A673 (cell line): ENCODE data around the gene ZFP62. TPM values are rescaled to one million over a fixed set of nuclear protein-coding genes. Genes with fewer than 3 reads are reported as not detected.

Source experiments
- BruUV-seq: library from RNA; stranded (reverse); fragments of 400-500 nt; replicated peaks from 2 replicates; lab custom pipeline; 2021; lab: Mats Ljungman, UMichigan
- CTCF ChIA-PET: fragments of 300-600 bp; sonication (Branson Sonifier 250); formaldehyde crosslinking; loops from one replicate; lab custom pipeline; 2022; ENCODE audit warnings: antibody characterized with exemption; lab: Charles Lee
- POLR2A ChIA-PET: fragments of 300-600 bp; sonication (Branson Sonifier 250); formaldehyde crosslinking; loops from one replicate; lab custom pipeline; 2022; ENCODE audit warnings: antibody characterized with exemption; ENCODE audit not compliant: low non-redundant PET; lab: Charles Lee
- DNase-seq: peaks from one replicate; pipeline ENCODE4 v3.0.0-alpha.2; 2015; ENCODE audit warnings: low spot score
- H3K27ac ChIP-seq: fragments of 200-600 bp; sonication (generic); 2 replicates; pipeline ENCODE4 v1.5.1; 2016; ENCODE audit warnings: mixed run types, low read depth, mild to moderate bottlenecking, mixed read lengths, antibody characterized with exemption, low read length; ENCODE audit not compliant: poor library complexity, severe bottlenecking
- H3K27me3 ChIP-seq: fragments of 200-600 bp; sonication (generic); replicated peaks from 2 replicates; pipeline ENCODE4 v1.6.1; 2017; ENCODE audit warnings: mixed run types, low read depth, mild to moderate bottlenecking, mixed read lengths, antibody characterized with exemption, low read length; ENCODE audit not compliant: insufficient read depth, poor library complexity
- H3K36me3 ChIP-seq: fragments of 200-600 bp; sonication (generic); 2 replicates; pipeline ENCODE4 v1.6.1; 2016; ENCODE audit warnings: mixed run types, mild to moderate bottlenecking, mixed read lengths, antibody characterized with exemption, low read length; ENCODE audit not compliant: insufficient read depth, poor library complexity, severe bottlenecking
- H3K4me1 ChIP-seq: fragments of 200-600 bp; sonication (generic); 2 replicates; pipeline ENCODE4 v1.6.1; 2017; ENCODE audit warnings: mixed run types, mild to moderate bottlenecking, mixed read lengths, antibody characterized with exemption, low read length; ENCODE audit not compliant: insufficient read depth, poor library complexity, severe bottlenecking
- H3K4me3 ChIP-seq: fragments of 200-600 bp; sonication (generic); 2 replicates; pipeline ENCODE4 v1.5.1; 2016; ENCODE audit warnings: low read depth, mixed run types, mild to moderate bottlenecking, mixed read lengths, low read length; ENCODE audit not compliant: poor library complexity, severe bottlenecking
- H3K9me3 ChIP-seq: fragments of 200-600 bp; sonication (generic); 2 replicates; pipeline ENCODE4 v1.6.1; 2016; ENCODE audit warnings: mixed run types, low read depth, mild to moderate bottlenecking, mixed read lengths, antibody characterized with exemption, low read length; ENCODE audit not compliant: poor library complexity, severe bottlenecking
- EZH2 ChIP-seq: fragments of 200-600 bp; sonication (generic); IDR thresholded peaks from 2 replicates; pipeline ENCODE4 v1.6.1; 2017; ENCODE audit warnings: borderline replicate concordance, low read depth, mild to moderate bottlenecking, mixed read lengths, antibody characterized with exemption, low read length; ENCODE audit not compliant: poor library complexity, severe bottlenecking
- intact Hi-C: fragments of 100-400 bp; cut with micrococcal nuclease; formaldehyde crosslinking; loops from one replicate; pipeline ENCODE4 v1.10.0; 2022; ENCODE audit not compliant: unreplicated experiment
- total RNA-seq: library from RNA; stranded (reverse); gene quantifications from 2 replicates; pipeline ENCODE4 v1.2.3, GENCODE V29; 2021
- TF ChIP-seq, protein P1 (sequence below): fragments of 300-800, 200-600 bp; sonication (generic); conservative IDR thresholded peaks from 2 replicates; pipeline ENCODE4 v1.5.1; 2017; ENCODE audit warnings: low read depth, mild to moderate bottlenecking, antibody characterized with exemption, low read length, moderate library complexity, mixed read lengths

ZFP62 gene
- total RNA-seq, 1 experiment from 2014 or later = 28.7 TPM

DNA sequence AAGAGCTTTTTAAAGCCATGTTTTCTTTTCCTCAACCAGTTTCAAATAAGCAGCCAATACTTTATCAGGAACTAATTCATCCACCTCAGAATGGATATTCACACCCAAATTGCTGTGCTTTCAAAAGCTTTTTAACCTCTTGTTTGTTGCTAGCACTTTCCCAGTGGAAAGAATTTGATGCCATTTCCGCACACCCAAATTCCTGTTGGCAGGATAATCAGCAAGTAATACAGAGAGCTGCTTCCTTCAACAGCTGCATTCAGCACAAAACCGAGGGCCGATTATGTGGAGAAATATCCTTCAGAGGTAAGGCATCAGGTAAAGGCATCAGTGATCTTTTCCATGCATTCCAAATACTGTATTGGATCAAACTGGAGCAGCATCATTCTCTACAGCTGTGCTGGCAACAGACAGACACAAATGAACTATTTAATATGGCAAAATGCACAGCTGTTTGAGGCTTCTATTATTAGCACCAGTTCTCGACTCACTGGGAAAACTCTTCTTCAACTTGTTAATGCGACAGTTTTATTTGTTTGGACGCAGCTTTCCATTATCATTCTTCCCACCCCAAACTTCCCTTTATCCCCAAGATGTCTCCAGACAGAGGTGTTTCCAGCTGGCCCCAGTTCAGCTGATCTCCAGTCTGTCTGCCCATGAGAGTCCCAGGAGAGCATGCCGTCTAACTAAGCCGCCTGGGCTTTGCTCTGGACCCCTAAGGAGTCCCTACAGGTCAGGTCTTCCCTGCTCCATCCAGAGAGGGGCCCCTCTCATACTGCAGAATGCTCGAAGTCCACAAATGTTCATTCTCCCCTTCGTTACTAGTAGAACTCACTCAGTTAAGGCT lies 36.2 kb downstream of the ZFP62 start:
- H3K4me1 ChIP-seq = no peaks in the 10 kb centered on the region
- no TSS peak for BruUV-seq
- no peak overlapping the region for H3K4me3 ChIP-seq
- TF ChIP-seq, protein P1, sequence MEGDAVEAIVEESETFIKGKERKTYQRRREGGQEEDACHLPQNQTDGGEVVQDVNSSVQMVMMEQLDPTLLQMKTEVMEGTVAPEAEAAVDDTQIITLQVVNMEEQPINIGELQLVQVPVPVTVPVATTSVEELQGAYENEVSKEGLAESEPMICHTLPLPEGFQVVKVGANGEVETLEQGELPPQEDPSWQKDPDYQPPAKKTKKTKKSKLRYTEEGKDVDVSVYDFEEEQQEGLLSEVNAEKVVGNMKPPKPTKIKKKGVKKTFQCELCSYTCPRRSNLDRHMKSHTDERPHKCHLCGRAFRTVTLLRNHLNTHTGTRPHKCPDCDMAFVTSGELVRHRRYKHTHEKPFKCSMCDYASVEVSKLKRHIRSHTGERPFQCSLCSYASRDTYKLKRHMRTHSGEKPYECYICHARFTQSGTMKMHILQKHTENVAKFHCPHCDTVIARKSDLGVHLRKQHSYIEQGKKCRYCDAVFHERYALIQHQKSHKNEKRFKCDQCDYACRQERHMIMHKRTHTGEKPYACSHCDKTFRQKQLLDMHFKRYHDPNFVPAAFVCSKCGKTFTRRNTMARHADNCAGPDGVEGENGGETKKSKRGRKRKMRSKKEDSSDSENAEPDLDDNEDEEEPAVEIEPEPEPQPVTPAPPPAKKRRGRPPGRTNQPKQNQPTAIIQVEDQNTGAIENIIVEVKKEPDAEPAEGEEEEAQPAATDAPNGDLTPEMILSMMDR = no peak
- no peak for TF ChIP-seq EZH2
- DNase-seq = no peak
- H3K9me3 ChIP-seq = peaks cover 7% of the 10 kb centered on the region
- H3K27ac ChIP-seq = no peak overlapping the region
- H3K27me3 ChIP-seq = no peaks in the 10 kb centered on the region
- CTCF ChIA-PET = no interaction called here
- POLR2A ChIA-PET = no interaction called here
- H3K36me3 ChIP-seq = peaks cover 5% of the 10 kb centered on the region
- intact Hi-C loops = no loop called here

DNA sequence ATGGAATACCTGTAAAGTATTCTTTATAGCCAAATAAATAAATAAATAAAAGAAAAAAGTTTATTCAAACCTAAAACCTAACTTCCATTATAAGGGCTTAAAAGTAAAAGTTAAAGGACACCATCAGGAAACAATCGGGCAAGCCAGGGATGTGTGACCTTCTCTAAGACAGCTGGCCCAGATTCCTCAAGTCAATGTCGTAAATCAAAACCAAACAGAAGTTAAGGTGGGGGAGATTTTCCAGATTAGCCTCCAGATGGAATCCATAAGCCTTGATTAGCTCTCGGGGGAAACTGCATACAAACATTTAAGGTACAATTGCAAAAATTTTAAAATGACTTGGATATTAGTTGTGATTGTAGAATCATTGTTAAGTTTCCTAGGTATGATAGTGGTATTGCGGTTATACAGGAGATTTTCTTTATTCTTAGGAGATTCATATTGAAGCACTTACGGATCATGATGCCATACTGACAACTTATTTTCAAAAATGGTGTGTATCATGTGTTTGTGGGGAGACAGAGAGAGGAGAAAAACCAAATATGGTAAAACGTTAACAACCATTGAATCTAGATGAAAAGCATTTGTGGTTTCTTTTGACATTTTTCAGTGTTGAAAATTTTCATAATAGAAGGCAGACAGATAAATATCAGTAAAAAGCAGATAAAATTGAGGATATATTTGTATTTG lies 37.0 kb downstream of the ZFP62 start:
- CTCF ChIA-PET = no interaction called here
- POLR2A ChIA-PET = no interaction called here

DNA sequence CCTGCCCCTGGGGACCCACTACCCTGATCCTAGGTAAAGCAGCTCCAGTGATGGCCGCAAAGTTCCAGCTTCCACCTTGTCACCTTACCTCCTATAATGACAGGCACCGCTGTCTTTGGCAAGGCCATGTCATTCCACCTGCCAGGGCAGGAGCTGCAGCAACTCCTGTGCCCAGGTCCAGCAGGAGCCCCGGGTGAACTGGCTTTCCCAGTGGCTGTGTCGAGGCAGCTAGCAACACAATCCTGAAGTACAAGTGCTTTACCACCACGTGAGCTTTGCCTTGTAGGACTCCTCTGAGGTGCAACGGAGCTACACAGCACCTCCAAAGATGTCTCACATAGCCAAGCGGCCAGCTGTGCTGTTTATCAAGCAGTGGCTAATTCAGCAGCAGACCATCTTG lies 37.7 kb downstream of the ZFP62 start:
- Histone ChIP-seq H3K4me1 (no peaks in the 10 kb centered on the region), H3K9me3 (no peaks in the 10 kb centered on the region), H3K36me3 (no peaks in the 10 kb centered on the region), H3K27ac (no peak overlapping the region), H3K4me3 (no peak overlapping the region), H3K27me3 (no peaks in the 10 kb centered on the region)
- BruUV-seq = no TSS peak
- DNase-seq = no peak
- intact Hi-C loops = no loop called here
- ChIA-PET POLR2A (no interaction called here), CTCF (no interaction called here)
- TF ChIP-seq EZH2 = no peak
- TF ChIP-seq, protein P1 = no peak

More for the DNA sequence above, 37.0 kb downstream of the ZFP62 start:
- no peaks in the 10 kb centered on the region for H3K4me1 ChIP-seq
- TF ChIP-seq, protein P1 = no peak
- no peak overlapping the region for H3K4me3 ChIP-seq
- no TSS peak for BruUV-seq
- intact Hi-C loops = no loop called here
- no peak for DNase-seq
- H3K36me3 ChIP-seq = no peaks in the 10 kb centered on the region
- H3K27me3 ChIP-seq = no peaks in the 10 kb centered on the region
- H3K27ac ChIP-seq = no peak overlapping the region
- no peaks in the 10 kb centered on the region for H3K9me3 ChIP-seq
